Liver (tissue), 9 donors: ENCODE data around the gene DDX23. TPM values are rescaled to one million over a fixed set of nuclear protein-coding genes. Genes with fewer than 3 reads are reported as not detected.

ENCODE experiments used
- DNase-seq: peaks from one replicate; pipeline ENCODE4 v3.0.0-alpha.2; 2017; ENCODE audit warnings: low spot score
- H3K27ac ChIP-seq, 2 donors: one replicate each; pipeline ENCODE4 v1.7.0; 2013; ENCODE audit warnings: inconsistent platforms in 2 of 2, low read length in 2 of 2, control low read depth in 1 of 2, low read depth in 1 of 2, mild to moderate bottlenecking in 1 of 2
- H3K27me3 ChIP-seq, 4 donors: one replicate each; pipeline versions ENCODE4 v1.6.1 to v1.7.0; 2013; ENCODE audit warnings: low read length in 3 of 4, inconsistent platforms in 1 of 4, mild to moderate bottlenecking in 1 of 4, moderate library complexity in 1 of 4; ENCODE audit not compliant: control insufficient read depth in 4 of 4, insufficient read depth in 4 of 4
- H3K36me3 ChIP-seq, 4 donors: one replicate each; pipeline versions ENCODE4 v1.6.1 to v1.7.0; 2013; ENCODE audit warnings: low read length in 3 of 4, mild to moderate bottlenecking in 3 of 4, low read depth in 1 of 4, moderate library complexity in 1 of 4; ENCODE audit not compliant: control insufficient read depth in 4 of 4, insufficient read depth in 3 of 4
- H3K4me1 ChIP-seq, 4 donors: one replicate each; pipeline versions ENCODE4 v1.6.1 to v1.7.0; 2013; ENCODE audit warnings: low read length in 3 of 4, mild to moderate bottlenecking in 3 of 4, moderate library complexity in 1 of 4; ENCODE audit not compliant: control insufficient read depth in 4 of 4, insufficient read depth in 4 of 4
- H3K4me3 ChIP-seq, 3 donors: one replicate each; pipeline versions ENCODE4 v1.6.1 to v1.7.0; 2013; ENCODE audit warnings: low read length in 3 of 3, control low read depth in 1 of 3, low read depth in 1 of 3, mild to moderate bottlenecking in 1 of 3
- H3K9ac ChIP-seq, 2 donors: one replicate each; pipeline ENCODE4 v1.7.0; 2013; ENCODE audit warnings: low read length in 2 of 2, mild to moderate bottlenecking in 2 of 2, moderate library complexity in 2 of 2, control low read depth in 1 of 2, low read depth in 1 of 2
- H3K9me3 ChIP-seq, 4 donors: one replicate each; pipeline versions ENCODE4 v1.6.1 to v1.7.0; 2013; ENCODE audit warnings: low read length in 3 of 4; ENCODE audit not compliant: control insufficient read depth in 4 of 4
- CTCF ChIP-seq: fragments of 150-350 bp; IDR thresholded peaks from 2 replicates; pipeline ENCODE4 v1.5.1; 2017; ENCODE audit warnings: improper control_type of control experiment, low read depth, low read length; ENCODE audit not compliant: missing input control
- EGR1 ChIP-seq, 2 donors: IDR thresholded peaks; 2 replicates each; pipeline ENCODE4 v1.6.1; 2016 to 2018; ENCODE audit warnings: antibody characterized with exemption in 2 of 2, low read depth in 2 of 2
- FOXA1 ChIP-seq: IDR thresholded peaks from 2 replicates; pipeline ENCODE4 v1.6.1; 2016; ENCODE audit warnings: antibody characterized with exemption
- GABPA ChIP-seq, 2 donors: IDR thresholded peaks in 1 of 2; conservative IDR thresholded peaks in 1 of 2; 2 replicates each; pipeline ENCODE4 v1.6.1; 2016; ENCODE audit warnings: antibody characterized with exemption in 2 of 2, mild to moderate bottlenecking in 1 of 2, moderate library complexity in 1 of 2
- JUND ChIP-seq, 2 donors: IDR thresholded peaks; 2 replicates each; pipeline ENCODE4 v1.6.1; 2016; ENCODE audit warnings: antibody characterized with exemption in 2 of 2
- NR2F2 ChIP-seq: IDR thresholded peaks from 2 replicates; pipeline ENCODE4 v1.6.1; 2016; ENCODE audit warnings: antibody characterized with exemption
- RAD21 ChIP-seq, 2 donors: IDR thresholded peaks; 2 replicates each; pipeline ENCODE4 v1.6.1; 2016; ENCODE audit warnings: antibody characterized with exemption in 2 of 2, mild to moderate bottlenecking in 2 of 2
- REST ChIP-seq: IDR thresholded peaks from 2 replicates; pipeline ENCODE4 v1.6.1; 2016; ENCODE audit warnings: antibody characterized with exemption, mild to moderate bottlenecking
- RXRA ChIP-seq, 2 donors: IDR thresholded peaks; 2 replicates each; pipeline ENCODE4 v1.6.1; 2017 to 2018; ENCODE audit warnings: antibody characterized with exemption in 2 of 2, mild to moderate bottlenecking in 1 of 2
- SP1 ChIP-seq: IDR thresholded peaks from 2 replicates; pipeline ENCODE4 v1.6.1; 2018; ENCODE audit warnings: antibody characterized with exemption, mild to moderate bottlenecking
- TAF1 ChIP-seq: conservative IDR thresholded peaks from 2 replicates; pipeline ENCODE4 v1.6.1; 2016; ENCODE audit warnings: antibody characterized with exemption, mild to moderate bottlenecking
- YY1 ChIP-seq: IDR thresholded peaks from 2 replicates; pipeline ENCODE4 v1.6.1; 2016; ENCODE audit warnings: antibody characterized with exemption, mild to moderate bottlenecking
- ZBTB33 ChIP-seq: IDR thresholded peaks from 2 replicates; pipeline ENCODE4 v1.6.1; 2016; ENCODE audit warnings: antibody characterized with exemption
- WGBS: extraction: QIAGEN DNeasy Blood & Tissue Kit; methylation state at CpG from one replicate; pipeline ENCODE4 v1.1.7; 2013; 5-methylcytosine and 5-hydroxymethylcytosine counted together
- polyA plus RNA-seq, 2 donors: library from polyadenylated mRNA; stranded (reverse) in 1 of 2; unstranded in 1 of 2; fragments of 200-250 nt in 1 of 2; fragments of >200 nt in 1 of 2; fragmentation: Nextera tagmentation in 1 of 2; extraction: Ambion mirVana in 1 of 2; gene quantifications; one replicate each; pipeline versions ENCODE4 v1.2.1 to v1.2.3, GENCODE V29; 2013 to 2015
- total RNA-seq, 2 donors: library from RNA; depleted of rRNA; stranded (reverse); fragments of >200 nt; gene quantifications; one replicate each; pipeline ENCODE4 v1.2.3, GENCODE V29; 2014
- TF ChIP-seq, protein P1 (sequence below): IDR thresholded peaks from 2 replicates; pipeline ENCODE4 v1.6.1; 2016; ENCODE audit warnings: antibody characterized with exemption
- TF ChIP-seq, protein P2 (sequence below): IDR thresholded peaks from 2 replicates; pipeline ENCODE4 v1.6.1; 2016; ENCODE audit warnings: antibody characterized with exemption
- donor health status: healthy.
- donor health status: healthy.
- donor health status: healthy.
- donor health status: healthy.
- donor health status: healthy.

Gene DDX23
- total and polyA plus RNA-seq, 4 donors = 16.9 to 60.6 (median 29.7) TPM

DNA sequence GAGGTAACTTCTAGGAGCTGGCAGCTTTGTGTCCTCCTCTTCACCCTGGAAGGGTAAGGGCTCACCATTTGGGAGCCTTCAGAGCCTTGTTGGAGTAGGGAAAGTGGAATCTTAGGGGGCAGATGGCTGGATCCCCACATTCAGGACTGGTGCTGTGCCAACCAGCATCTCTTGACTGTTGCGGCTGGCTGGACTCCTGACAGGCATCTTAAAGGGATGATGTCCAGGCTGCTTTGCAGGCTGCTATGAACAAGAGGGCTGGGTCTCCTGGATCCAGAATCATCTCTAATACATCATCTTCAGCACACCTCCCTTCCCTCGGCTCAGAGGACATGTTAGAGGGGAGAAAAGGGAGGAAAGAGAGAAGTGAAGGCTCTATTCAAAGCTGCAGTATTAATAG is 29.3 kb downstream of the DDX23 start:
- H3K27ac ChIP-seq = no peak overlapping the region
- no peaks in the 10 kb centered on the region for H3K27me3 ChIP-seq
- H3K4me1 ChIP-seq = peaks cover 0 to 11% (median 5%) of the 10 kb centered on the region in 4 donors
- no peak overlapping the region for H3K4me3 ChIP-seq
- DNase-seq = no peak
- TF ChIP-seq YY1 = no peak
- no peak for TF ChIP-seq NR2F2
- TF ChIP-seq, protein P1, sequence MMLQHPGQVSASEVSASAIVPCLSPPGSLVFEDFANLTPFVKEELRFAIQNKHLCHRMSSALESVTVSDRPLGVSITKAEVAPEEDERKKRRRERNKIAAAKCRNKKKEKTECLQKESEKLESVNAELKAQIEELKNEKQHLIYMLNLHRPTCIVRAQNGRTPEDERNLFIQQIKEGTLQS = no peak
- TF ChIP-seq FOXA1 = no peak
- TF ChIP-seq TAF1 = no peak
- TF ChIP-seq EGR1 (IDR thresholded peaks at IDR 0.05; ENCODE audit: low read depth in 2 of 2) = no peak
- TF ChIP-seq CTCF = no peak
- TF ChIP-seq SP1 = no peak
- TF ChIP-seq, protein P2, sequence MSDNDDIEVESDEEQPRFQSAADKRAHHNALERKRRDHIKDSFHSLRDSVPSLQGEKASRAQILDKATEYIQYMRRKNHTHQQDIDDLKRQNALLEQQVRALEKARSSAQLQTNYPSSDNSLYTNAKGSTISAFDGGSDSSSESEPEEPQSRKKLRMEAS = no peak
- no peak for TF ChIP-seq RXRA (IDR thresholded peaks at IDR 0.05)
- no peak for TF ChIP-seq GABPA (IDR thresholded peaks at IDR 0.05 in 1 of 2, conservative IDR thresholded peaks at IDR 0.05 in 1 of 2)
- whole genome bisulfite sequencing = 82% methylated on average over 2 of the region's 2 CpGs
- no peak overlapping the region for H3K9ac ChIP-seq
- H3K36me3 ChIP-seq = no peaks in the 10 kb centered on the region
- no peaks in the 10 kb centered on the region for H3K9me3 ChIP-seq

GRCh38 chr12:48822139-48822538 is 29.8 kb downstream of the DDX23 start:
- 80% methylated on average over 5 of the region's 5 CpGs for WGBS
- H3K36me3 ChIP-seq = no peaks in the 10 kb centered on the region
- no peak overlapping the region for H3K9ac ChIP-seq
- H3K27me3 ChIP-seq = peaks cover 0 to 4% (median 1%) of the 10 kb centered on the region in 4 donors
- H3K4me3 ChIP-seq = no peak overlapping the region
- no peaks in the 10 kb centered on the region for H3K9me3 ChIP-seq
- no peak overlapping the region for H3K27ac ChIP-seq
- peaks cover 0 to 12% (median 6%) of the 10 kb centered on the region in 4 donors for H3K4me1 ChIP-seq
- no peak for TF ChIP-seq ZBTB33
- TF ChIP-seq NR2F2 = no peak
- TF ChIP-seq REST = no peak
- TF ChIP-seq FOXA1 = no peak
- no peak for TF ChIP-seq TAF1
- no peak for TF ChIP-seq RAD21 (IDR thresholded peaks at IDR 0.05)
- TF ChIP-seq EGR1 (IDR thresholded peaks at IDR 0.05; ENCODE audit: low read depth in 2 of 2) = no peak
- TF ChIP-seq JUND (IDR thresholded peaks at IDR 0.05) = no peak
- no peak for TF ChIP-seq SP1
- TF ChIP-seq, protein P1 = no peak
- TF ChIP-seq CTCF = no peak
- TF ChIP-seq RXRA (IDR thresholded peaks at IDR 0.05) = no peak
- TF ChIP-seq, protein P2 = no peak
- no peak for DNase-seq
